ENCODE measurements around the gene KLHL3. TPM values are rescaled to one million over a fixed set of nuclear protein-coding genes. Genes with fewer than 3 reads are reported as not detected.

KLHL3 gene
- total and polyA plus RNA-seq, 12 donors, result 12.4 to 37.4 (median 23.7) TPM

DNA sequence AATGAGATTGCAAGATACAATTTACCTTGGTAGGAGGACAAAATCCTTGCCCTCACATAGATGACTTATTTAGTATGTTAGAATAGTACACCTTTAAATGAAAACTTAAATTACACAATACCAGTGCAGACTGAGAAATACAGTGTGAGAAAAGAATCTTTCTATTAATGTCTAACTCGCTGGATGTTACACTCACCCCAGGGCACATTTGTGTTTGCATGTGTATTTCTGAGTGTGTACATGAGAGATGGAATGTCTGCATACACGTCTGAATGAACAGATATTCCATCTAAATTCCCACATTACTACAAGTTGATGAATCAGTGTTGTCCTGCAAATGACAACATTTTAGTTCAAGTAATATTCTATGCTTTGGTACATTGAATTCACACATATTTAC lies 99.8 kb downstream of the KLHL3 start:
- WGBS, 2 donors, result 62 to 68% methylated on average over 2 of the region's 2 CpGs
- TF ChIP-seq, protein P1, sequence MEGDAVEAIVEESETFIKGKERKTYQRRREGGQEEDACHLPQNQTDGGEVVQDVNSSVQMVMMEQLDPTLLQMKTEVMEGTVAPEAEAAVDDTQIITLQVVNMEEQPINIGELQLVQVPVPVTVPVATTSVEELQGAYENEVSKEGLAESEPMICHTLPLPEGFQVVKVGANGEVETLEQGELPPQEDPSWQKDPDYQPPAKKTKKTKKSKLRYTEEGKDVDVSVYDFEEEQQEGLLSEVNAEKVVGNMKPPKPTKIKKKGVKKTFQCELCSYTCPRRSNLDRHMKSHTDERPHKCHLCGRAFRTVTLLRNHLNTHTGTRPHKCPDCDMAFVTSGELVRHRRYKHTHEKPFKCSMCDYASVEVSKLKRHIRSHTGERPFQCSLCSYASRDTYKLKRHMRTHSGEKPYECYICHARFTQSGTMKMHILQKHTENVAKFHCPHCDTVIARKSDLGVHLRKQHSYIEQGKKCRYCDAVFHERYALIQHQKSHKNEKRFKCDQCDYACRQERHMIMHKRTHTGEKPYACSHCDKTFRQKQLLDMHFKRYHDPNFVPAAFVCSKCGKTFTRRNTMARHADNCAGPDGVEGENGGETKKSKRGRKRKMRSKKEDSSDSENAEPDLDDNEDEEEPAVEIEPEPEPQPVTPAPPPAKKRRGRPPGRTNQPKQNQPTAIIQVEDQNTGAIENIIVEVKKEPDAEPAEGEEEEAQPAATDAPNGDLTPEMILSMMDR (IDR thresholded peaks at IDR 0.05), result no peak

DNA sequence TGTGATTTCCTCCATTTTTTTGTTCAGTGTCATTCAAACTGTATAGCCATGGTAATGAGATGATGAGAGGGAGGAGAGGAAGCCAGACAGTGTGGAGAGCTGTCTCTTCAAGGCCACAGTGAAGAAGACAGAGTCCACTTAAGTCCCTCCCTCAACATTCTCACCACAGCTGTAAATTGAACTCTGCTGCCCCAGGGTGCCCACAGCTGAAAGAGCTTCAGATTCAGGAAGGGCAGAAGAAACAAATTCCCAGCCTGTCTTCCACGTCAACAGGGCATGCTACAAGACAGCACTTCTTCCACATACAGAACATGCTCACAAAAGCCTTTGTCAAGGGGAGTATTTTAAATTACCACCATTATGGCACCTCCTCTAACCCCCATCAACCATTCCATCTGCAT lies 100.4 kb downstream of the KLHL3 start:
- Histone ChIP-seq H3K27me3 (no peaks in the 10 kb centered on the region), H3K9me3 (peaks cover 0 to 11% (median 0%) of the 10 kb centered on the region in 11 donors), H3K4me1 (peaks cover 4 to 22% (median 11%) of the 10 kb centered on the region in 9 donors), H3K36me3 (peaks cover 0 to 48% (median 9%) of the 10 kb centered on the region in 9 donors), H3K27ac (no peak overlapping the region), H3K4me3 (no peak overlapping the region)
- intact Hi-C loops (cut with DNase I), result no loop called here
- ATAC-seq (no peak), DNase-seq (no peak)
- 81 to 88% methylated on average over 1 of the region's 1 CpG for WGBS, 2 donors
- TF ChIP-seq, protein P1 (IDR thresholded peaks at IDR 0.05), result no peak

More for the DNA sequence above, 99.8 kb downstream of the KLHL3 start:
- intact Hi-C loops (cut with DNase I), result no loop called here
- Histone ChIP-seq H3K27ac (no peak overlapping the region), H3K9me3 (peaks cover 0 to 11% (median 0%) of the 10 kb centered on the region in 11 donors), H3K4me3 (no peak overlapping the region), H3K36me3 (peaks cover 0 to 48% (median 9%) of the 10 kb centered on the region in 9 donors), H3K27me3 (no peaks in the 10 kb centered on the region), H3K4me1 (peaks cover 1 to 16% (median 6%) of the 10 kb centered on the region in 9 donors)
- ATAC-seq (no peak), DNase-seq (no peak)

- Histone ChIP-seq H3K36me3 (peaks cover 0 to 38% (median 9%) of the 10 kb centered on the region in 9 donors), H3K4me3 (no peak overlapping the region), H3K27me3 (no peaks in the 10 kb centered on the region), H3K27ac (no peak overlapping the region), H3K9me3 (peaks cover 0 to 11% (median 0%) of the 10 kb centered on the region in 11 donors), H3K4me1 (peaks cover 4 to 34% (median 23%) of the 10 kb centered on the region in 9 donors)
- intact Hi-C loops (cut with DNase I), result loop anchor here in 2 of 10 donors (5.0 kb wide), 1 partner anchor 108 kb away; no protein-coding TSS in a partner anchor
- no peak for ATAC-seq
- WGBS, 2 donors, result 97 to 99% methylated on average over 9 of the region's 9 CpGs
- TF ChIP-seq, protein P1 (IDR thresholded peaks at IDR 0.05), result no peak
- DNase-seq, result no peak
Measured at GRCh38 chr5:137633896-137634295, 102.0 kb downstream of the KLHL3 start.

- TF ChIP-seq, protein P1 (IDR thresholded peaks at IDR 0.05), result no peak
- Histone ChIP-seq H3K4me3 (no peak overlapping the region), H3K36me3 (peaks cover 0 to 35% (median 3%) of the 10 kb centered on the region in 9 donors), H3K27ac (no peak overlapping the region), H3K27me3 (no peaks in the 10 kb centered on the region), H3K9me3 (peaks cover 0 to 10% (median 0%) of the 10 kb centered on the region in 11 donors), H3K4me1 (peaks cover 4 to 34% (median 24%) of the 10 kb centered on the region in 9 donors)
- WGBS, 2 donors, result 97 to 99% methylated on average over 3 of the region's 3 CpGs
- intact Hi-C loops (cut with DNase I), result loop anchor here in 2 of 10 donors (5.0 kb wide), 1 partner anchor 110 kb away; no protein-coding TSS in a partner anchor
- no peak for DNase-seq
- ATAC-seq, result no peak
Measured at GRCh38 chr5:137632716-137633115, 103.2 kb downstream of the KLHL3 start.

Measured in heart right ventricle (tissue), 16 donors.